Stimulated activated CD8-positive, alpha-beta memory T cell treated with anti-CD3 and anti-CD28 coated beads, Interleukin-4, amount 100 ng/mL, for 4 hours (primary cell): Measurements from ENCODE around the gene ADAMTS2.
"Not testable (repeated sequence)": the region's sequence is repeated elsewhere in the genome, so short reads cannot be mapped to it uniquely, and the experiment has no call there.

Experiments
- DNase-seq, 2 donors: peaks; one replicate each; pipeline ENCODE4 v3.0.0-alpha.2; 2020; ENCODE audit warnings: low read depth in 2 of 2, low spot score in 1 of 2

ADAMTS2 gene

GRCh38 chr5:179297486-179298180 lies 47.6 kb downstream of the ADAMTS2 start:
- no peak for DNase-seq

- no peak for DNase-seq
These were observed 48.2 kb downstream of the ADAMTS2 start for GRCh38 chr5:179297026-179297425.

- DNase-seq, result no peak
These were observed 49.0 kb downstream of the ADAMTS2 start for GRCh38 chr5:179296150-179296821.

GRCh38 chr5:179295778-179296149 lies 49.5 kb downstream of the ADAMTS2 start:
- DNase-seq, result no peak

GRCh38 chr5:179294891-179295777 lies 50.1 kb downstream of the ADAMTS2 start:
- no peak for DNase-seq

- no peak for DNase-seq
These were observed 51.0 kb downstream of the ADAMTS2 start for GRCh38 chr5:179294131-179294780.

- no peak for DNase-seq
These were observed 52.3 kb downstream of the ADAMTS2 start for GRCh38 chr5:179292681-179293635.

GRCh38 chr5:179292202-179292601 lies 53.1 kb downstream of the ADAMTS2 start:
- DNase-seq, result no peak

- no peak for DNase-seq
These were observed 54.4 kb downstream of the ADAMTS2 start for GRCh38 chr5:179290681-179291540.

GRCh38 chr5:179289756-179290385 lies 55.4 kb downstream of the ADAMTS2 start:
- no peak for DNase-seq

- DNase-seq, result no peak
These were observed 56.5 kb downstream of the ADAMTS2 start for GRCh38 chr5:179288809-179289185.

GRCh38 chr5:179288101-179288808 lies 57.0 kb downstream of the ADAMTS2 start:
- no peak for DNase-seq

GRCh38 chr5:179287631-179288030 lies 57.6 kb downstream of the ADAMTS2 start:
- no peak for DNase-seq

- no peak for DNase-seq
These were observed 58.2 kb downstream of the ADAMTS2 start for GRCh38 chr5:179287071-179287470.

- DNase-seq, result not testable (repeated sequence)
These were observed 59.5 kb downstream of the ADAMTS2 start for GRCh38 chr5:179285776-179286162.

GRCh38 chr5:179284751-179285631 lies 60.3 kb downstream of the ADAMTS2 start:
- DNase-seq, result no peak

- DNase-seq, result not testable (repeated sequence)
These were observed 61.4 kb downstream of the ADAMTS2 start for GRCh38 chr5:179283908-179284307.
